HG03565 (cell line): Measurements from ENCODE around the gene METTL23.

ENCODE experiments used
- ATAC-seq: cut with Tn5 transposase; IDR thresholded peaks from one replicate; pipeline ENCODE4 v1.9.1; 2021; ENCODE audit warnings: mild to moderate bottlenecking, moderate library complexity; ENCODE audit not compliant: unreplicated experiment

METTL23 gene

GRCh38 chr17:76726776-76727718 lies at the start of gene METTL23:
METTL23 (plus strand) TSS chr17:76726839; CDS start chr17:76729711, 2,872 bp downstream.
- ATAC-seq: peak; percentile 55

- no peak for ATAC-seq
These were observed 49.2 kb upstream of the METTL23 start for GRCh38 chr17:76677406-76677805.

GRCh38 chr17:76678330-76678729 lies 48.3 kb upstream of the METTL23 start:
- ATAC-seq: no peak

- no peak for ATAC-seq
These were observed 47.4 kb upstream of the METTL23 start for GRCh38 chr17:76679239-76679638.

GRCh38 chr17:76681222-76682137 lies 45.2 kb upstream of the METTL23 start:
- no peak for ATAC-seq

- ATAC-seq: no peak
These were observed 44.3 kb upstream of the METTL23 start for GRCh38 chr17:76682296-76682695.

GRCh38 chr17:76683011-76683755 lies 43.5 kb upstream of the METTL23 start:
- no peak for ATAC-seq

- no peak for ATAC-seq
These were observed 42.5 kb upstream of the METTL23 start for GRCh38 chr17:76683921-76684745.

GRCh38 chr17:76684756-76685155 lies 41.9 kb upstream of the METTL23 start:
- no peak for ATAC-seq

- no peak for ATAC-seq
These were observed 41.3 kb upstream of the METTL23 start for GRCh38 chr17:76685366-76685765.

- no peak for ATAC-seq
These were observed 40.8 kb upstream of the METTL23 start for GRCh38 chr17:76685846-76686245.

- ATAC-seq: no peak
These were observed 39.9 kb upstream of the METTL23 start for GRCh38 chr17:76686538-76687297.

- no peak for ATAC-seq
These were observed 39.1 kb upstream of the METTL23 start for GRCh38 chr17:76687298-76688164.

- no peak for ATAC-seq
These were observed 38.4 kb upstream of the METTL23 start for GRCh38 chr17:76688165-76688622.

- ATAC-seq: no peak
These were observed 36.8 kb upstream of the METTL23 start for GRCh38 chr17:76689859-76690258.

- no peak for ATAC-seq
These were observed 35.9 kb upstream of the METTL23 start for GRCh38 chr17:76690596-76691280.

- ATAC-seq: no peak
These were observed 35.1 kb upstream of the METTL23 start for GRCh38 chr17:76691379-76692191.
